Panc1 (cell line): ENCODE measurements around the gene BOD1. TPM values are rescaled to one million over a fixed set of nuclear protein-coding genes. Genes with fewer than 3 reads are reported as not detected.

Experiments
- ATAC-seq: fragments of 200-7000 bp; cut with Tn5 transposase; 2 replicates; pipeline ENCODE4 v1.9.1; 2020; ENCODE audit warnings: mild to moderate bottlenecking, moderate library complexity
- BruUV-seq: library from RNA; stranded (reverse); fragments of 400-500 nt; replicated peaks from 2 replicates; lab custom pipeline; 2021; lab: Mats Ljungman, UMichigan
- CTCF ChIA-PET: fragments of 300-600 bp; sonication (Branson Sonifier 250); formaldehyde crosslinking; loops from one replicate; lab custom pipeline; 2022; ENCODE audit warnings: antibody characterized with exemption; lab: Charles Lee
- POLR2A ChIA-PET: fragments of 300-600 bp; sonication (Branson Sonifier 250); formaldehyde crosslinking; loops from one replicate; lab custom pipeline; 2022; ENCODE audit warnings: antibody characterized with exemption; lab: Charles Lee
- DNase-seq: peaks from one replicate; pipeline ENCODE4 v3.0.0-alpha.2; 2010; ENCODE audit warnings: low read depth, low spot score
- H3K27ac ChIP-seq: 2 replicates; pipeline ENCODE4 v1.5.1; 2011; ENCODE audit warnings: mild to moderate bottlenecking, low read length, inconsistent platforms
- H3K27me3 ChIP-seq: fragments of 200-500 bp; sonication (Bioruptor generic); 2 replicates; pipeline ENCODE4 v1.6.0; 2014; ENCODE audit warnings: low read length, inconsistent platforms; ENCODE audit not compliant: control insufficient read depth, insufficient read depth
- H3K36me3 ChIP-seq: fragments of 200-500 bp; sonication (Bioruptor generic); 2 replicates; pipeline ENCODE4 v1.5.1; 2014; ENCODE audit warnings: inconsistent platforms, mild to moderate bottlenecking, low read length, moderate library complexity; ENCODE audit not compliant: control insufficient read depth, insufficient read depth
- H3K4me1 ChIP-seq: 2 replicates; pipeline ENCODE4 v1.5.1; 2011; ENCODE audit warnings: inconsistent platforms, mild to moderate bottlenecking, low read length, moderate library complexity; ENCODE audit not compliant: control insufficient read depth, insufficient read depth
- H3K4me3 ChIP-seq, 2 experiments: 2 replicates each; pipeline ENCODE4 v1.5.1; 2011 to 2012; ENCODE audit warnings: low read depth in 2 of 2, low read length in 2 of 2, mild to moderate bottlenecking in 2 of 2, inconsistent platforms in 1 of 2, moderate library complexity in 1 of 2
- H3K9me3 ChIP-seq: fragments of 200-500 bp; sonication (Bioruptor generic); 2 replicates; pipeline ENCODE4 v1.5.1; 2014; ENCODE audit warnings: low read depth, mild to moderate bottlenecking, inconsistent platforms, low read length, moderate library complexity; ENCODE audit not compliant: control insufficient read depth, insufficient read depth
- POLR2AphosphoS5 ChIP-seq: IDR thresholded peaks from 2 replicates; pipeline ENCODE4 v1.6.1; 2012; ENCODE audit warnings: mild to moderate bottlenecking, low read depth, low read length, moderate library complexity
- SIN3A ChIP-seq: IDR thresholded peaks from 2 replicates; pipeline ENCODE4 v1.6.1; 2012; ENCODE audit warnings: low read depth, mild to moderate bottlenecking, low read length, moderate library complexity, borderline replicate concordance; ENCODE audit not compliant: insufficient read depth
- TCF7L2 ChIP-seq: IDR thresholded peaks from 2 replicates; pipeline ENCODE4 v1.6.1; 2011; ENCODE audit warnings: mild to moderate bottlenecking, low read depth, low read length, inconsistent platforms
- in situ Hi-C: cut with HindIII; loops from 2 replicates; pipeline ENCODE4 v1.10.0; 2016; ENCODE audit warnings: low sequenced_read_pairs, low pct_unique_long_range_greater_than_20kb
- intact Hi-C: fragments of 100-400 bp; cut with micrococcal nuclease; formaldehyde crosslinking; loops from one replicate; pipeline ENCODE4 v1.10.0; 2022; ENCODE audit not compliant: unreplicated experiment
- total RNA-seq: library from RNA; stranded (reverse); gene quantifications from one replicate; pipeline ENCODE4 v1.2.1, GENCODE V29; 2021; ENCODE audit not compliant: unreplicated experiment
- TF ChIP-seq, protein P1 (sequence below): fragments of 450-650 bp; IDR thresholded peaks from 2 replicates; pipeline ENCODE4 v1.5.1; 2017; ENCODE audit warnings: mild to moderate bottlenecking
- TF ChIP-seq, protein P2 (sequence below), 2 experiments: IDR thresholded peaks; 2 replicates each; pipeline ENCODE4 v1.6.1; 2011 to 2012; ENCODE audit warnings: low read depth in 2 of 2, control low read depth in 1 of 2, low read length in 1 of 2, mild to moderate bottlenecking in 1 of 2, moderate library complexity in 1 of 2; ENCODE audit not compliant: insufficient read depth in 1 of 2

BOD1 gene
- total RNA-seq, 1 experiment from 2014 or later = 86.1 TPM

DNA sequence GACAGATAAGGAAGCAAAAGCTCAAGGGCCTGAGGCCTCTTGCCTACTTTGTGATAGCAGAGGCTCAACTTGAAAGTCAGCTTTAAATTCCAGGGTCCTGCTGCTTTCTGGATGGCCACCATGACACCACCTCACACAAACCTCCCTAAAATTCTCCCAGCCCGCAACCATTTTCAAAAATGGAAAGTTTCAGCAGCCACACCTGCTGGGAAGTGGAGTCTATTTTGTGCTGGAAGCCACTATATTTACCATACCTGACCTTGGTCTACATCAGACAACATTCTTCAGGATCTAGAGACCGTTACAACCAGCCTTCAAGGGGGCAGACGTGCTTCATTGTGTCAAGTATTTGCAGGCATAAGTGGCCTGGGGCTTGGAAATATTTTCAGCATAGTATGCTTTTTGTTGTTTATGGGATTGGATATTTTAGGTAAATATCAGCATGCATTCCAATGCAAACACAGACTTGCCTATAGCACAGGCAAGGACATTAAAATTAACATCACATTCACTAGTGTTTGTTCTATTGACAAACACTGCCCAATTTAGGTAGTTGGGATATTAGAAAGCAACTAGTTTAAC lies 50.9 kb downstream of the BOD1 start:
- no peak for DNase-seq
- no TSS peak for BruUV-seq
- Histone ChIP-seq H3K36me3 (no peaks in the 10 kb centered on the region), H3K9me3 (peaks cover 11% of the 10 kb centered on the region; the same call in 1 of the 2 replicates), H3K27ac (no peak overlapping the region), H3K27me3 (no peaks in the 10 kb centered on the region), H3K4me3 (no peak overlapping the region), H3K4me1 (no peaks in the 10 kb centered on the region)
- intact Hi-C loops = no loop called here
- POLR2A ChIA-PET = no interaction called here
- CTCF ChIA-PET = no interaction called here
- TF ChIP-seq POLR2AphosphoS5 (no peak), TCF7L2 (no peak), SIN3A (no peak)
- TF ChIP-seq, protein P1, sequence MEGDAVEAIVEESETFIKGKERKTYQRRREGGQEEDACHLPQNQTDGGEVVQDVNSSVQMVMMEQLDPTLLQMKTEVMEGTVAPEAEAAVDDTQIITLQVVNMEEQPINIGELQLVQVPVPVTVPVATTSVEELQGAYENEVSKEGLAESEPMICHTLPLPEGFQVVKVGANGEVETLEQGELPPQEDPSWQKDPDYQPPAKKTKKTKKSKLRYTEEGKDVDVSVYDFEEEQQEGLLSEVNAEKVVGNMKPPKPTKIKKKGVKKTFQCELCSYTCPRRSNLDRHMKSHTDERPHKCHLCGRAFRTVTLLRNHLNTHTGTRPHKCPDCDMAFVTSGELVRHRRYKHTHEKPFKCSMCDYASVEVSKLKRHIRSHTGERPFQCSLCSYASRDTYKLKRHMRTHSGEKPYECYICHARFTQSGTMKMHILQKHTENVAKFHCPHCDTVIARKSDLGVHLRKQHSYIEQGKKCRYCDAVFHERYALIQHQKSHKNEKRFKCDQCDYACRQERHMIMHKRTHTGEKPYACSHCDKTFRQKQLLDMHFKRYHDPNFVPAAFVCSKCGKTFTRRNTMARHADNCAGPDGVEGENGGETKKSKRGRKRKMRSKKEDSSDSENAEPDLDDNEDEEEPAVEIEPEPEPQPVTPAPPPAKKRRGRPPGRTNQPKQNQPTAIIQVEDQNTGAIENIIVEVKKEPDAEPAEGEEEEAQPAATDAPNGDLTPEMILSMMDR = no peak
- TF ChIP-seq, protein P2, sequence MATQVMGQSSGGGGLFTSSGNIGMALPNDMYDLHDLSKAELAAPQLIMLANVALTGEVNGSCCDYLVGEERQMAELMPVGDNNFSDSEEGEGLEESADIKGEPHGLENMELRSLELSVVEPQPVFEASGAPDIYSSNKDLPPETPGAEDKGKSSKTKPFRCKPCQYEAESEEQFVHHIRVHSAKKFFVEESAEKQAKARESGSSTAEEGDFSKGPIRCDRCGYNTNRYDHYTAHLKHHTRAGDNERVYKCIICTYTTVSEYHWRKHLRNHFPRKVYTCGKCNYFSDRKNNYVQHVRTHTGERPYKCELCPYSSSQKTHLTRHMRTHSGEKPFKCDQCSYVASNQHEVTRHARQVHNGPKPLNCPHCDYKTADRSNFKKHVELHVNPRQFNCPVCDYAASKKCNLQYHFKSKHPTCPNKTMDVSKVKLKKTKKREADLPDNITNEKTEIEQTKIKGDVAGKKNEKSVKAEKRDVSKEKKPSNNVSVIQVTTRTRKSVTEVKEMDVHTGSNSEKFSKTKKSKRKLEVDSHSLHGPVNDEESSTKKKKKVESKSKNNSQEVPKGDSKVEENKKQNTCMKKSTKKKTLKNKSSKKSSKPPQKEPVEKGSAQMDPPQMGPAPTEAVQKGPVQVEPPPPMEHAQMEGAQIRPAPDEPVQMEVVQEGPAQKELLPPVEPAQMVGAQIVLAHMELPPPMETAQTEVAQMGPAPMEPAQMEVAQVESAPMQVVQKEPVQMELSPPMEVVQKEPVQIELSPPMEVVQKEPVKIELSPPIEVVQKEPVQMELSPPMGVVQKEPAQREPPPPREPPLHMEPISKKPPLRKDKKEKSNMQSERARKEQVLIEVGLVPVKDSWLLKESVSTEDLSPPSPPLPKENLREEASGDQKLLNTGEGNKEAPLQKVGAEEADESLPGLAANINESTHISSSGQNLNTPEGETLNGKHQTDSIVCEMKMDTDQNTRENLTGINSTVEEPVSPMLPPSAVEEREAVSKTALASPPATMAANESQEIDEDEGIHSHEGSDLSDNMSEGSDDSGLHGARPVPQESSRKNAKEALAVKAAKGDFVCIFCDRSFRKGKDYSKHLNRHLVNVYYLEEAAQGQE (IDR thresholded peaks at IDR 0.05; ENCODE audit: insufficient read depth in 1 of 2, low read depth in 2 of 2, low read length in 1 of 2) = no peak
- no peak for ATAC-seq
- in situ Hi-C loops = no loop called here

DNA sequence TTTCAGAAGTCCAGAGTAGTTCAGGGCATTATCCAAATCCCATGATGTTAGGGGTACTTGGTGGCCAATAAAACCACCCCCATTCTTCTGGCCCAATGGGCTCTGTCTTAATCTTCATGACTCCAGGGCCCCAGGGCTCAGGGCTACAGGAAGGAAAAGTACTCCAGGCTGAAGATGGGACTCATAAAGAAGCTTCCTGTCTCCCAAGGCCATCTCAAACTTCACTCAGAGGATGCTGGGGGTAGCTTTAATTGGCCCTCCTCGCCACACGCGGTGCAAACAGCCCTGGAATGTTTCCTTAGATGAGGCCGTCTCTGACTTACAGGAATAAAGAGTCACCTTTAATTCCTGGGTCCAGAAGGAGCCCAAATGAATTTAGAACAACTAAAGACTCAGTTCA lies 52.3 kb downstream of the BOD1 start:
- no TSS peak for BruUV-seq
- Histone ChIP-seq H3K27ac (no peak overlapping the region), H3K27me3 (no peaks in the 10 kb centered on the region), H3K9me3 (peaks cover 14% of the 10 kb centered on the region; the same call in 1 of the 2 replicates), H3K36me3 (no peaks in the 10 kb centered on the region), H3K4me1 (no peaks in the 10 kb centered on the region), H3K4me3 (no peak overlapping the region)
- CTCF ChIA-PET = no interaction called here
- ATAC-seq (no peak), DNase-seq (no peak)
- POLR2A ChIA-PET = interaction anchor here (0.6 kb wide), 1 partner anchor 55 kb away, joined by 3 read pairs; no protein-coding TSS in a partner anchor
- intact Hi-C loops (no loop called here), in situ Hi-C loops (no loop called here)
- TF ChIP-seq, protein P1 = no peak
- TF ChIP-seq POLR2AphosphoS5 (no peak), TCF7L2 (no peak), SIN3A (no peak)
- TF ChIP-seq, protein P2 (IDR thresholded peaks at IDR 0.05; ENCODE audit: insufficient read depth in 1 of 2, low read depth in 2 of 2, low read length in 1 of 2) = no peak
